HG02870 (cell line): ENCODE results near the gene FRMD4A.

Experiments
- ATAC-seq: cut with Tn5 transposase; IDR thresholded peaks from one replicate; pipeline ENCODE4 v1.9.1; 2021; ENCODE audit warnings: mild to moderate bottlenecking, moderate library complexity; ENCODE audit not compliant: unreplicated experiment

The FRMD4A gene

DNA sequence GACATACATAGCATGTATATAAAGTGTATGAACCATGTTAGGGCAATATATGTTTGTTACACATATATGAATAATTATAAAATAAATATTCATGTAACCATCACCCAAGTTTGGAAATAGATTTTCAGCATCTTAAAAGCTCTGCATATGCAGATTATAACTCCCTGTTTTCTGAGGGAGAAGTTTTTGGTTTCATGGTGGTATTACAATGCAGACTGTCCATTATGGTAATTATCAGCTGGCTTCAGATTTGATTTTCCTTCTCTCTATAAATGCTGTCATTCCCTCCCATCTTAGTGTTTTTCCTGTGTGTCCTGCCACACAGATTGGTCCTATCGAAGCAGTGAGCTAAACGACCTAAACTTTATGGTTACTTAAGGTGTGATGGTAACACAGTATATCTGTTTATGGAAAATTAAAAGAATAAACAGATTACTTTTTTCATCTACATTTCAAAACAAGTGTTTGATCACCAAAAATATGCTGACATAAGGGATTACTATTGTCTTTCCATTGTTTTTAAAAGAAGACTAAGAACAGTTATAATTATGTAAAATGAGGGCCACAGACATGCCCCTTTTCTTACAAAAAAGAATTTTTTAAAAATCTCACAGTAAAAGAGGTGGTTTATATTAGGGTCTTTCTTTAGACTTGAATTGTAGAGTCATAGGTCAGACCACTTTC, 726.2 kb downstream of the FRMD4A start:
- ATAC-seq, result no peak

DNA sequence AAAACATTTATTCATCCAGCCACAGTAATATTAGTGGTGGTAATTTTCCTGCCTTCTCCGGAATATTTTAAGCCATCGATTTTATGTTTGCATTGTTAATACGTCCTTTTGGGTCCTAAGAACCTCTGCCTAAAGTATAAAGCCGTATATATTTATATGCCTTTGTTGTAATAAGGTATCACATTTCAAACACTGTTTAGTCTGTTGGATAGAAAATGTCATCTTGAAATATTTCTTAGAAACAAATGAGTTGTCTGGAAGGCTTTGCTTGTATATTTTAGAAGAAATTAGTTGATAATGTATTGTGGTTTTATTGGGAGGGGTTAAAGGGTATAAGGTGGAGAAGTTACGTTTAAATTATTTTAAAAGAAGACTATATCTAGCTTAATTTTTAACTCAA, 732.8 kb downstream of the FRMD4A start:
- ATAC-seq, result no peak

DNA sequence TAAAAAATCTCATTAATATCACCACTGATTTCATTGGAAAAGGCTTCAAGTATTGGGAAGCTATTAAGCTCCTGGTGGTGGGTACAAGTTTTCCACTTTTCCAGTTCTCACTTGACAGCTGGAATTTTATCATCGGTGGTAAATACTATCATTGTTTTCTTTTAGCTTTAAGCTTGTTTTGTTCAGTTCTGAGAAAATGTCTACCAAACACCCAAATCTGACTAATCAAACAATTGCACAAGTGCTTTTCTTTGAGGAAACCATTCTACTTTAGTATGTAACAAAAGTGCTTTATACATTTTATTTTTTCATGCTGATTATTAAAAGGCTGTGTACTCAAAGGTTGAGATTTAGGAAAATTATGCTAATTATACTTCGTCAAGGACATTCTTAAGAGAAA, 736.1 kb downstream of the FRMD4A start:
- ATAC-seq, result no peak
